GM12878 (cell line): ENCODE data around the gene MTF2. TPM values are rescaled to one million over a fixed set of nuclear protein-coding genes. Genes with fewer than 3 reads are reported as not detected.
A peak's percentile ranks its signal among the peaks of the same experiment; 100 is the strongest.

Experiments
- BACH1 ChIP-seq: fragments of 450-650 bp; IDR thresholded peaks from 2 replicates; pipeline ENCODE4 v1.6.1; 2017; ENCODE audit warnings: mild to moderate bottlenecking, borderline replicate concordance
- CBX3 ChIP-seq: fragments of 200-600 bp; sonication (generic); IDR thresholded peaks from 2 replicates; pipeline ENCODE4 v1.6.1; 2016; ENCODE audit warnings: low read depth, borderline replicate concordance
- CBX5 ChIP-seq: sonication (generic); IDR thresholded peaks from 2 replicates; pipeline ENCODE4 v1.6.1; 2016; ENCODE audit warnings: low read depth, moderate library complexity, mild to moderate bottlenecking, inconsistent platforms
- CREB1 ChIP-seq: IDR thresholded peaks from 2 replicates; pipeline ENCODE4 v1.6.1; 2012; ENCODE audit warnings: low read depth, mild to moderate bottlenecking, inconsistent platforms
- EED ChIP-seq: sonication (generic); IDR thresholded peaks from 2 replicates; pipeline ENCODE4 v1.6.1; 2016; ENCODE audit warnings: antibody characterized with exemption, low read depth
- JUNB ChIP-seq: IDR thresholded peaks from 2 replicates; pipeline ENCODE4 v1.6.1; 2016; ENCODE audit warnings: antibody characterized with exemption, mild to moderate bottlenecking
- MXI1 ChIP-seq: fragments of 150-350 bp; IDR thresholded peaks from 2 replicates; pipeline ENCODE4 v1.6.1; 2011; ENCODE audit warnings: low read depth, mild to moderate bottlenecking, inconsistent platforms, low read length, improper control_type of control experiment
- NFIC ChIP-seq: IDR thresholded peaks from 2 replicates; pipeline ENCODE4 v1.6.1; 2012; ENCODE audit warnings: low read depth, mild to moderate bottlenecking, inconsistent platforms, low read length, moderate library complexity
- NR2F1 ChIP-seq: fragments of 450-650 bp; conservative IDR thresholded peaks from 2 replicates; pipeline ENCODE4 v1.6.1; 2017; ENCODE audit warnings: mild to moderate bottlenecking
- RFX5 ChIP-seq: IDR thresholded peaks from 2 replicates; pipeline ENCODE4 v1.6.1; 2011; ENCODE audit warnings: low read depth, low read length, improper control_type of control experiment
- SP1 ChIP-seq: IDR thresholded peaks from one replicate; pipeline ENCODE4 v1.6.1; 2011; ENCODE audit warnings: low read depth, low read length
- SRF ChIP-seq, 2 experiments: IDR thresholded peaks; 2 replicates each; pipeline ENCODE4 v1.6.1; 2011; ENCODE audit warnings: low read depth in 2 of 2, low read length in 2 of 2, mild to moderate bottlenecking in 1 of 2, moderate library complexity in 1 of 2
- STAT3 ChIP-seq: IDR thresholded peaks from 2 replicates; pipeline ENCODE4 v1.6.1; 2011; ENCODE audit warnings: low read depth, low read length, improper control_type of control experiment
- ZNF207 ChIP-seq: fragments of 450-650 bp; IDR thresholded peaks from 2 replicates; pipeline ENCODE4 v1.6.1; 2014; ENCODE audit warnings: antibody characterized with exemption, mild to moderate bottlenecking, borderline replicate concordance
- ZNF687 ChIP-seq: fragments of 450-650 bp; IDR thresholded peaks from 2 replicates; pipeline ENCODE4 v1.6.1; 2017; ENCODE audit warnings: mild to moderate bottlenecking, moderate library complexity
- polyA plus RNA-seq, 11 experiments: library from polyadenylated mRNA; depleted of rRNA in 4 of 11; unstranded in 6 of 11; stranded (reverse) in 5 of 11; fragments of >200 nt; fragmentation: Nextera tagmentation in 4 of 11; fragmentation: Illumina TruSeq in 1 of 11; extraction: Ambion mirVana in 4 of 11; extraction: Trizol in 1 of 11; gene quantifications; 1 replicate in 1 of 11; 2 replicates in 10 of 11; pipeline versions ENCODE4 v1.2.1 to v1.2.3, GENCODE V29; 2011 to 2016; ENCODE audit warnings: inconsistent platforms in 2 of 11, missing spikeins in 2 of 11, low read depth in 1 of 11
- total RNA-seq, 4 experiments: library from RNA; depleted of rRNA in 3 of 4; stranded (reverse); fragments of >200 nt in 3 of 4; fragmentation: Illumina TruSeq in 1 of 4; extraction: Trizol in 1 of 4; gene quantifications; 2 replicates each; pipeline versions ENCODE4 v1.2.1 to v1.2.3, GENCODE V29; 2013 to 2021
- TF ChIP-seq, protein P1 (sequence below): fragments of 450-650 bp; IDR thresholded peaks from 2 replicates; pipeline ENCODE4 v1.6.1; 2014; ENCODE audit warnings: mild to moderate bottlenecking

The MTF2 gene
- total and polyA plus RNA-seq, 10 of the 15 experiments (the other 5 are each of a cell fraction or from before 2014, with no cell fraction given) = 22.6 to 74.9 (median 42.8) TPM

DNA sequence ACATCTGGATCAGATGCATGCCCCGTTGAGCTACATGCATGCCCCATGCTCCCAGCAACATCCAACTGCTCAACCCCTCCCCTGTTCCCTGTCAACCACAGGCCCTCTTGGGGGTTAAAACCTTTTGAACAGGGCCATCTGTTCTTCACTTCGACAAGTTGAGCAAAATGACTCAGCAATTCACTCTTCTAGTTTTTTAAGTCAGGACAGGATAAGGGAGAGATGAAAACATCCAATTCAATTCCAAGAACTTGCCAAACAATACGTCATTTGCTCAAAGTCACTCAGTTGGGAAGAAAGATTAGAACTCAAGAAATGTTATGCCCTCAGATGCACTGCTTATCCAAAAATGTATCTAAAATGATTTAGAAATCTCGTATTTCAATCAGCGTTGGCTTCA, 46.1 kb upstream of the MTF2 start (continued):
- TF ChIP-seq EED (0 out of 2 replicates have a peak, but pooled peaks have one; percentile 20), RFX5 (no peak), CBX3 (no peak), STAT3 (no peak), ZNF207 (no peak), JUNB (peak; percentile 50), MXI1 (no peak), NFIC (no peak), BACH1 (0 out of 2 replicates have a peak, but pooled peaks have one; percentile 48), SRF (IDR thresholded peaks at IDR 0.05; ENCODE audit: low read depth in 2 of 2, low read length in 2 of 2) (no peak), CREB1 (0 out of 2 replicates have a peak, but pooled peaks have one; percentile 13), NR2F1 (no peak), CBX5 (no peak), SP1 (no peak), ZNF687 (no peak)
- TF ChIP-seq, protein P1, sequence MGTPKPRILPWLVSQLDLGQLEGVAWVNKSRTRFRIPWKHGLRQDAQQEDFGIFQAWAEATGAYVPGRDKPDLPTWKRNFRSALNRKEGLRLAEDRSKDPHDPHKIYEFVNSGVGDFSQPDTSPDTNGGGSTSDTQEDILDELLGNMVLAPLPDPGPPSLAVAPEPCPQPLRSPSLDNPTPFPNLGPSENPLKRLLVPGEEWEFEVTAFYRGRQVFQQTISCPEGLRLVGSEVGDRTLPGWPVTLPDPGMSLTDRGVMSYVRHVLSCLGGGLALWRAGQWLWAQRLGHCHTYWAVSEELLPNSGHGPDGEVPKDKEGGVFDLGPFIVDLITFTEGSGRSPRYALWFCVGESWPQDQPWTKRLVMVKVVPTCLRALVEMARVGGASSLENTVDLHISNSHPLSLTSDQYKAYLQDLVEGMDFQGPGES = no peak
